ENCODE results near the gene NECAP2. TPM values are rescaled to one million over a fixed set of nuclear protein-coding genes. Genes with fewer than 3 reads are reported as not detected.

Gene NECAP2
- total and polyA plus RNA-seq, 2 donors (not counting 3 experiments of a cell fraction or from before 2014, with no cell fraction given): 101 to 148 TPM

DNA sequence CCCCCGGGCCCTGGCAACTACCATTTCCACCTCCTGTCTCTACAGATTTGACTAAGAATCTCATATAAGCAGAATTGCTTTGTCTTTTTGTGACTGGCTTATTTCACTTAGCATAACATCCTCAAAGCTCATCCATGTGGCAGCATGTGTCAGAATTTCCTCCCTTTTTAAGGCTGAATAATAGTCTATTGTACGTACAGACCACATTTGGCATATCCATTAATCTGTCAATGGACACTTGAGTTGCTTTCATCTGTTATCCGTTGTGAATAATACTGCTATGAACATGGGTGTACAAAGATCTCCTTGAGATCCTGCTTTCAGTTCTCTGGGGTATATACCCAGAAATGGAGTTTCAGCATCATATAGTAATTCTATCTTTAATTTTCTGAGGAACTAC lies 27.3 kb upstream of the NECAP2 start:
- H3K9me3 ChIP-seq (replicated peaks; ENCODE audit: control insufficient read depth, insufficient read depth, low read length): no peaks in the 10 kb centered on the region
- H3K9me1 ChIP-seq (replicated peaks; ENCODE audit: control insufficient read depth, extremely low read depth, insufficient read depth, low read length): no peaks in the 10 kb centered on the region
- dilution Hi-C loops (cut with MboI; ENCODE audit: extremely low pct_ligation_motif_present, low sequenced_read_pairs) (no loop called here), intact Hi-C loops (cut with micrococcal nuclease) (no loop called here)
- no peak overlapping the region for H2AFZ ChIP-seq (ENCODE audit: low read depth, low read length)
- CTCF ChIA-PET: no interaction called here
- H3K79me2 ChIP-seq (ENCODE audit: control insufficient read depth, insufficient read depth, low read length): no peaks in the 10 kb centered on the region
- H4K20me1 ChIP-seq (replicated peaks; ENCODE audit: control insufficient read depth, extremely low read depth, insufficient read depth, low read length): no peaks in the 10 kb centered on the region
- H3K27me3 ChIP-seq (ENCODE audit: control insufficient read depth in 2 of 2, insufficient read depth in 2 of 2, low read length in 2 of 2): no peaks in the 10 kb centered on the region
- DNase-seq (ENCODE audit: low read depth, low spot score): no peak
- no peaks in the 10 kb centered on the region for H3K4me1 ChIP-seq (ENCODE audit: control insufficient read depth, extremely low read depth, insufficient read depth, low read length)
- POLR2A ChIA-PET: no interaction called here
- no peak overlapping the region for H3K27ac ChIP-seq (ENCODE audit: insufficient read depth, low read depth, low read length)
- no peak overlapping the region for H3K4me2 ChIP-seq (ENCODE audit: insufficient read depth, low read length)
- TF ChIP-seq CTCF (IDR thresholded peaks at IDR 0.05; ENCODE audit: extremely low read depth in 1 of 2, insufficient read depth in 1 of 2, low read depth in 1 of 2, low read length in 2 of 2) (no peak), MYC (IDR thresholded peaks at IDR 0.05; ENCODE audit: low read depth, low read length) (no peak), EZH2 (IDR thresholded peaks at IDR 0.05; ENCODE audit: borderline replicate concordance, low read depth, low read length, severe bottlenecking) (no peak), JUN (IDR thresholded peaks at IDR 0.05; ENCODE audit: borderline replicate concordance, insufficient read depth, insufficient read length, low read depth) (no peak), FOS (IDR thresholded peaks at IDR 0.05; ENCODE audit: borderline replicate concordance, insufficient read depth, low read length) (no peak), POLR2A (IDR thresholded peaks at IDR 0.05; ENCODE audit: low read depth, low read length) (no peak), GATA2 (IDR thresholded peaks at IDR 0.05; ENCODE audit: insufficient read depth, insufficient read length, low read depth, low read length) (no peak), POLR2AphosphoS5 (IDR thresholded peaks at IDR 0.05; ENCODE audit: insufficient read depth, low read depth, low read length) (no peak)
- TF ChIP-seq, protein P1, sequence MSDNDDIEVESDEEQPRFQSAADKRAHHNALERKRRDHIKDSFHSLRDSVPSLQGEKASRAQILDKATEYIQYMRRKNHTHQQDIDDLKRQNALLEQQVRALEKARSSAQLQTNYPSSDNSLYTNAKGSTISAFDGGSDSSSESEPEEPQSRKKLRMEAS (IDR thresholded peaks at IDR 0.05; ENCODE audit: insufficient read depth, insufficient read length): no peak
- BruUV-seq (replicated peaks): no TSS peak
- FAIRE-seq: no peak
- H3K9ac ChIP-seq (replicated peaks; ENCODE audit: extremely low read depth, insufficient read depth, low read length): no peak overlapping the region
- H3K4me3 ChIP-seq (replicated peaks in 1 of 3; ENCODE audit: insufficient read depth in 1 of 3, low read depth in 1 of 3, low read length in 3 of 3): no peak overlapping the region
- no peaks in the 10 kb centered on the region for H3K36me3 ChIP-seq (ENCODE audit: control insufficient read depth in 2 of 2, extremely low read depth in 1 of 2, insufficient read depth in 2 of 2, low read length in 2 of 2)
